ENCODE data around the gene CD34.

CD34 gene

GRCh38 chr1:207883104-207883651 lies 27.7 kb downstream of the CD34 start (continued):
- TF ChIP-seq ZNF560 (tag by site-specific recombination; IDR thresholded peaks at IDR 0.05; ENCODE audit: borderline replicate concordance) (no peak), IKZF3 (tag by site-specific recombination; IDR thresholded peaks at IDR 0.05) (no peak), ZNF707 (tag by site-specific recombination; IDR thresholded peaks at IDR 0.05) (no peak), TRIM28 (IDR thresholded peaks at IDR 0.05; ENCODE audit: borderline replicate concordance, low read length) (no peak), ZNF211 (tag by site-specific recombination; IDR thresholded peaks at IDR 0.05; ENCODE audit: low read depth) (no peak), PRDM10 (tag by site-specific recombination; IDR thresholded peaks at IDR 0.05) (no peak), ATF2 (tag by site-specific recombination; IDR thresholded peaks at IDR 0.05; ENCODE audit: low read depth) (no peak)

- Histone ChIP-seq H3K4me3 (ENCODE audit: low read depth, low read length) (no peak overlapping the region), H3K27ac (ENCODE audit: extremely low read depth, low read depth, low read length) (no peak overlapping the region), H3K36me3 (ENCODE audit: control insufficient read depth in 2 of 2, insufficient read depth in 1 of 2, low read length in 2 of 2) (no peaks in the 10 kb centered on the region), H3K4me1 (ENCODE audit: control insufficient read depth, insufficient read depth, low read length) (no peaks in the 10 kb centered on the region), H3K9me3 (ENCODE audit: control insufficient read depth, insufficient read depth, low read depth, low read length) (no peaks in the 10 kb centered on the region)
- TF ChIP-seq YY1 (tag by site-specific recombination; IDR thresholded peaks at IDR 0.05) (no peak), GFI1B (tag by site-specific recombination; IDR thresholded peaks at IDR 0.05) (no peak), ZNF530 (tag by site-specific recombination; IDR thresholded peaks at IDR 0.05; ENCODE audit: low read depth) (no peak), OVOL3 (tag by site-specific recombination; IDR thresholded peaks at IDR 0.05) (no peak), ZNF513 (tag by site-specific recombination; IDR thresholded peaks at IDR 0.05) (no peak), SCRT1 (tag by site-specific recombination; IDR thresholded peaks at IDR 0.05; ENCODE audit: borderline replicate concordance) (no peak), ZSCAN30 (tag by site-specific recombination; IDR thresholded peaks at IDR 0.05) (no peak), ZNF19 (tag by site-specific recombination; IDR thresholded peaks at IDR 0.05; ENCODE audit: low read depth) (no peak), ZSCAN16 (tag by site-specific recombination; IDR thresholded peaks at IDR 0.05) (no peak), ZNF2 (tag by site-specific recombination; IDR thresholded peaks at IDR 0.05) (no peak), ZSCAN23 (tag by site-specific recombination; IDR thresholded peaks at IDR 0.05) (no peak), ZSCAN5A (tag by site-specific recombination; IDR thresholded peaks at IDR 0.05) (no peak), ZNF23 (tag by site-specific recombination; IDR thresholded peaks at IDR 0.05; ENCODE audit: borderline replicate concordance) (no peak), ZNF341 (tag by site-specific recombination; IDR thresholded peaks at IDR 0.05; ENCODE audit: low read depth) (no peak), TCF7L2 (IDR thresholded peaks at IDR 0.05; ENCODE audit: borderline replicate concordance, low read depth, low read length) (no peak), ZNF121 (tag by site-specific recombination; IDR thresholded peaks at IDR 0.05) (no peak)
- ChIA-PET CTCF (interaction anchor here (3.9 to 9.5 kb wide), 5 partner anchors 11 to 115 kb away, joined by 31 to 146 read pairs (median 69); no protein-coding TSS in a partner anchor), POLR2A (no interaction called here)
Measured at GRCh38 chr1:207882692-207883091, 28.2 kb downstream of the CD34 start.

Data from HEK293 (cell line).